DMS153 (cell line): ENCODE data around the gene RHOXF1.
"Not testable (repeated sequence)": the region's sequence is repeated elsewhere in the genome, so short reads cannot be mapped to it uniquely, and the experiment has no call there.

Experiments
- DNase-seq: peaks from one replicate; lab custom pipeline; 2025; lab: John Stamatoyannopoulos, UW

The RHOXF1 gene

GRCh38 chrX:120085553-120086185 lies 30.0 kb downstream of the RHOXF1 start:
- not testable (repeated sequence) for DNase-seq

- not testable (repeated sequence) for DNase-seq
Observed at GRCh38 chrX:120077590-120077989, 38.1 kb downstream of the RHOXF1 start, which contains the start of gene RHOXF2B. Gene RHOXF2B, minus strand, starts transcription at chrX:120077690. Its CDS starts 138 bp downstream, at chrX:120077552.

DNA sequence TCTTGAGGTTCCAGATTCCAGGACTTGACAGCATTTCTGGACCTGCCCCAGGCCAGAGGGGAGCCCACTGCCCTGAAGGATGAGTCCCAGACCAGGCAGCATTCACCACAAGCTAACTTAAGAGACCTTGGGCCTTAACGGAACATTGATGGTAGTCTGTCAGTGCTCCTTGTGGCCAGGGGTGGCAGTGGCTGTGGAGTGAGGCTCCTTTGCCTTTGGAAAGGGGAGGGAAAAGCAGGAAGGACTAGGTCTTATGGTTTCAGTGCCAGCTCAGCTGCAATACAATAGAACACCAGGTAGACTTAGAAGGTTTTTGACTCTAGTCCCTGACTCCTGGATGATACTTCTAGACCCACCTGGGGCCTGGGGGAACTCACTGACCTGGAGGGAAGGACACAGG lies 49.5 kb downstream of the RHOXF1 start:
- DNase-seq: not testable (repeated sequence)
